H1 (cell line): ENCODE results near the gene PTGFR.

ENCODE experiments used
- BCL11A ChIP-seq, 2 experiments: IDR thresholded peaks; one replicate each; pipeline ENCODE4 v1.6.1; 2011; ENCODE audit warnings: low read depth in 2 of 2, low read length in 2 of 2, mild to moderate bottlenecking in 2 of 2
- GABPA ChIP-seq: IDR thresholded peaks from 2 replicates; pipeline ENCODE4 v1.6.1; 2011; ENCODE audit warnings: mild to moderate bottlenecking, low read length, moderate library complexity, borderline replicate concordance; ENCODE audit not compliant: insufficient read depth
- MAFK ChIP-seq: IDR thresholded peaks from 2 replicates; pipeline ENCODE4 v1.6.1; 2012; ENCODE audit warnings: low read depth, mild to moderate bottlenecking, improper control_type of control experiment, low read length
- POLR2A ChIP-seq, 2 experiments: IDR thresholded peaks; 1 replicate in 1 of 2; 2 replicates in 1 of 2; pipeline ENCODE4 v1.6.1; 2011; ENCODE audit warnings: low read depth in 2 of 2, low read length in 2 of 2, mild to moderate bottlenecking in 2 of 2; ENCODE audit errors: control extremely low read depth in 1 of 2
- POLR2AphosphoS5 ChIP-seq: IDR thresholded peaks from 2 replicates; pipeline ENCODE4 v1.6.1; 2011; ENCODE audit warnings: low read depth, low read length
- SIN3A ChIP-seq, 2 experiments: IDR thresholded peaks in 1 of 2; conservative IDR thresholded peaks in 1 of 2; 2 replicates each; pipeline ENCODE4 v1.6.1; 2011 to 2012; ENCODE audit warnings: low read length in 2 of 2, improper control_type of control experiment in 1 of 2, low read depth in 1 of 2, mild to moderate bottlenecking in 1 of 2
- TF ChIP-seq, protein P1 (sequence below), 3 experiments: IDR thresholded peaks; 1 replicate in 2 of 3; 2 replicates in 1 of 3; pipeline versions ENCODE4 v1.5.1 to v1.6.1; 2011; ENCODE audit warnings: low read length in 3 of 3, mild to moderate bottlenecking in 3 of 3, inconsistent platforms in 2 of 3, low read depth in 1 of 3, moderate library complexity in 1 of 3; ENCODE audit not compliant: insufficient read depth in 1 of 3; ENCODE audit errors: control extremely low read depth in 1 of 3

GRCh38 chr1:78543941-78544643 is 53.3 kb downstream of the PTGFR start:
- TF ChIP-seq POLR2AphosphoS5 = no peak
- TF ChIP-seq POLR2A (IDR thresholded peaks at IDR 0.05; ENCODE audit: control extremely low read depth in 1 of 2, low read depth in 2 of 2, low read length in 2 of 2) = no peak
- TF ChIP-seq, protein P1, sequence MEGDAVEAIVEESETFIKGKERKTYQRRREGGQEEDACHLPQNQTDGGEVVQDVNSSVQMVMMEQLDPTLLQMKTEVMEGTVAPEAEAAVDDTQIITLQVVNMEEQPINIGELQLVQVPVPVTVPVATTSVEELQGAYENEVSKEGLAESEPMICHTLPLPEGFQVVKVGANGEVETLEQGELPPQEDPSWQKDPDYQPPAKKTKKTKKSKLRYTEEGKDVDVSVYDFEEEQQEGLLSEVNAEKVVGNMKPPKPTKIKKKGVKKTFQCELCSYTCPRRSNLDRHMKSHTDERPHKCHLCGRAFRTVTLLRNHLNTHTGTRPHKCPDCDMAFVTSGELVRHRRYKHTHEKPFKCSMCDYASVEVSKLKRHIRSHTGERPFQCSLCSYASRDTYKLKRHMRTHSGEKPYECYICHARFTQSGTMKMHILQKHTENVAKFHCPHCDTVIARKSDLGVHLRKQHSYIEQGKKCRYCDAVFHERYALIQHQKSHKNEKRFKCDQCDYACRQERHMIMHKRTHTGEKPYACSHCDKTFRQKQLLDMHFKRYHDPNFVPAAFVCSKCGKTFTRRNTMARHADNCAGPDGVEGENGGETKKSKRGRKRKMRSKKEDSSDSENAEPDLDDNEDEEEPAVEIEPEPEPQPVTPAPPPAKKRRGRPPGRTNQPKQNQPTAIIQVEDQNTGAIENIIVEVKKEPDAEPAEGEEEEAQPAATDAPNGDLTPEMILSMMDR (IDR thresholded peaks at IDR 0.05; ENCODE audit: control extremely low read depth in 1 of 3, insufficient read depth in 1 of 3, low read depth in 1 of 3, low read length in 3 of 3) = no peak
- TF ChIP-seq GABPA = no peak
- no peak for TF ChIP-seq SIN3A (conservative IDR thresholded peaks at IDR 0.05 in 1 of 2, IDR thresholded peaks at IDR 0.05 in 1 of 2; ENCODE audit: low read depth in 1 of 2, low read length in 2 of 2)
- no peak for TF ChIP-seq MAFK
- no peak for TF ChIP-seq BCL11A (IDR thresholded peaks at IDR 0.05; ENCODE audit: low read depth in 2 of 2, low read length in 2 of 2)
